ENCODE data around the gene CD200R1L.

The CD200R1L gene

GRCh38 chr3:112770032-112770626 lies 76.5 kb downstream of the CD200R1L start:
- ChIA-PET CTCF (interaction anchor here (0.6 kb wide), 1 partner anchor 12 kb away, joined by 5 read pairs; no protein-coding TSS in a partner anchor), POLR2A (no interaction called here)
- H3K27ac ChIP-seq (ENCODE audit: extremely low read depth, low read depth, low read length), result no peak overlapping the region

GRCh38 chr3:112769286-112769978 lies 77.2 kb downstream of the CD200R1L start:
- H3K4me3 ChIP-seq (ENCODE audit: low read depth, low read length), result no peak overlapping the region
- H3K27ac ChIP-seq (ENCODE audit: extremely low read depth, low read depth, low read length), result no peak overlapping the region
- POLR2A ChIA-PET, result no interaction called here
- H3K36me3 ChIP-seq (ENCODE audit: control insufficient read depth in 2 of 2, insufficient read depth in 1 of 2, low read length in 2 of 2), result no peaks in the 10 kb centered on the region
- TF ChIP-seq REPIN1 (tag by site-specific recombination; IDR thresholded peaks at IDR 0.05; ENCODE audit: low read depth) (no peak), ZNF350 (tag by site-specific recombination; IDR thresholded peaks at IDR 0.05) (no peak), ZNF138 (tag by site-specific recombination; IDR thresholded peaks at IDR 0.05; ENCODE audit: borderline replicate concordance) (no peak), GFI1B (tag by site-specific recombination; IDR thresholded peaks at IDR 0.05) (no peak), ZNF555 (tag by site-specific recombination; conservative IDR thresholded peaks at IDR 0.05) (no peak), TSHZ1 (tag by site-specific recombination; IDR thresholded peaks at IDR 0.05; ENCODE audit: borderline replicate concordance) (no peak), ZNF747 (tag by site-specific recombination; IDR thresholded peaks at IDR 0.05) (no peak), ZNF175 (tag by site-specific recombination; IDR thresholded peaks at IDR 0.05) (no peak), ZNF214 (tag by site-specific recombination; IDR thresholded peaks at IDR 0.05; ENCODE audit: borderline replicate concordance) (no peak), ZSCAN16 (tag by site-specific recombination; IDR thresholded peaks at IDR 0.05) (no peak), ZNF837 (tag by site-specific recombination; IDR thresholded peaks at IDR 0.05) (no peak), ZNF433 (tag by site-specific recombination; IDR thresholded peaks at IDR 0.05; ENCODE audit: low read depth) (no peak), ZNF169 (tag by site-specific recombination; IDR thresholded peaks at IDR 0.05) (no peak), ZNF157 (tag by site-specific recombination; IDR thresholded peaks at IDR 0.05) (no peak), ZNF585B (tag by site-specific recombination; IDR thresholded peaks at IDR 0.05) (no peak), EGR2 (tag by site-specific recombination; IDR thresholded peaks at IDR 0.05; ENCODE audit: low read depth) (no peak), ZNF302 (tag by site-specific recombination; IDR thresholded peaks at IDR 0.05; ENCODE audit: low read depth) (no peak)
- TF ChIP-seq, protein P1, sequence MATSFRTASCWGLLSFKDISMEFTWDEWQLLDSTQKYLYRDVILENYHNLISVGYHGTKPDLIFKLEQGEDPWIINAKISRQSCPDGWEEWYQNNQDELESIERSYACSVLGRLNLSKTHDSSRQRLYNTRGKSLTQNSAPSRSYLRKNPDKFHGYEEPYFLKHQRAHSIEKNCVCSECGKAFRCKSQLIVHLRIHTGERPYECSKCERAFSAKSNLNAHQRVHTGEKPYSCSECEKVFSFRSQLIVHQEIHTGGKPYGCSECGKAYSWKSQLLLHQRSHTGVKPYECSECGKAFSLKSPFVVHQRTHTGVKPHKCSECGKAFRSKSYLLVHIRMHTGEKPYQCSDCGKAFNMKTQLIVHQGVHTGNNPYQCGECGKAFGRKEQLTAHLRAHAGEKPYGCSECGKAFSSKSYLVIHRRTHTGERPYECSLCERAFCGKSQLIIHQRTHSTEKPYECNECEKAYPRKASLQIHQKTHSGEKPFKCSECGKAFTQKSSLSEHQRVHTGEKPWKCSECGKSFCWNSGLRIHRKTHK (tag by site-specific recombination; IDR thresholded peaks at IDR 0.05), result no peak
- TF ChIP-seq, protein P2, sequence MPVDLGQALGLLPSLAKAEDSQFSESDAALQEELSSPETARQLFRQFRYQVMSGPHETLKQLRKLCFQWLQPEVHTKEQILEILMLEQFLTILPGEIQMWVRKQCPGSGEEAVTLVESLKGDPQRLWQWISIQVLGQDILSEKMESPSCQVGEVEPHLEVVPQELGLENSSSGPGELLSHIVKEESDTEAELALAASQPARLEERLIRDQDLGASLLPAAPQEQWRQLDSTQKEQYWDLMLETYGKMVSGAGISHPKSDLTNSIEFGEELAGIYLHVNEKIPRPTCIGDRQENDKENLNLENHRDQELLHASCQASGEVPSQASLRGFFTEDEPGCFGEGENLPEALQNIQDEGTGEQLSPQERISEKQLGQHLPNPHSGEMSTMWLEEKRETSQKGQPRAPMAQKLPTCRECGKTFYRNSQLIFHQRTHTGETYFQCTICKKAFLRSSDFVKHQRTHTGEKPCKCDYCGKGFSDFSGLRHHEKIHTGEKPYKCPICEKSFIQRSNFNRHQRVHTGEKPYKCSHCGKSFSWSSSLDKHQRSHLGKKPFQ (tag by site-specific recombination; IDR thresholded peaks at IDR 0.05), result no peak
- no peaks in the 10 kb centered on the region; the same call in 1 of the 2 replicates for H3K4me1 ChIP-seq (ENCODE audit: control insufficient read depth, insufficient read depth, low read length)
- CTCF ChIA-PET, result interaction anchor here (0.6 kb wide), 1 partner anchor 12 kb away, joined by 5 read pairs; no protein-coding TSS in a partner anchor
- no peaks in the 10 kb centered on the region for H3K9me3 ChIP-seq (ENCODE audit: control insufficient read depth, insufficient read depth, low read depth, low read length)

More at GRCh38 chr3:112770032-112770626, 76.5 kb downstream of the CD200R1L start:
- no peaks in the 10 kb centered on the region for H3K9me3 ChIP-seq (ENCODE audit: control insufficient read depth, insufficient read depth, low read depth, low read length)
- no peaks in the 10 kb centered on the region; the same call in 1 of the 2 replicates for H3K4me1 ChIP-seq (ENCODE audit: control insufficient read depth, insufficient read depth, low read length)
- H3K4me3 ChIP-seq (ENCODE audit: low read depth, low read length), result no peak overlapping the region
- no peaks in the 10 kb centered on the region for H3K36me3 ChIP-seq (ENCODE audit: control insufficient read depth in 2 of 2, insufficient read depth in 1 of 2, low read length in 2 of 2)
- TF ChIP-seq, protein P3, sequence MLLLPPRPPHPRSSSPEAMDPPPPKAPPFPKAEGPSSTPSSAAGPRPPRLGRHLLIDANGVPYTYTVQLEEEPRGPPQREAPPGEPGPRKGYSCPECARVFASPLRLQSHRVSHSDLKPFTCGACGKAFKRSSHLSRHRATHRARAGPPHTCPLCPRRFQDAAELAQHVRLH (tag by site-specific recombination; IDR thresholded peaks at IDR 0.05), result no peak
- TF ChIP-seq KLF17 (tag by site-specific recombination; IDR thresholded peaks at IDR 0.05) (no peak), ZNF548 (tag by site-specific recombination; IDR thresholded peaks at IDR 0.05) (no peak), SCRT2 (tag by site-specific recombination; IDR thresholded peaks at IDR 0.05) (peak; percentile 25; the same call in 1 of the 2 replicates), SALL2 (tag by site-specific recombination; IDR thresholded peaks at IDR 0.05; ENCODE audit: borderline replicate concordance) (no peak), GLIS2 (tag by site-specific recombination; IDR thresholded peaks at IDR 0.05) (no peak)
- TF ChIP-seq, protein P4, sequence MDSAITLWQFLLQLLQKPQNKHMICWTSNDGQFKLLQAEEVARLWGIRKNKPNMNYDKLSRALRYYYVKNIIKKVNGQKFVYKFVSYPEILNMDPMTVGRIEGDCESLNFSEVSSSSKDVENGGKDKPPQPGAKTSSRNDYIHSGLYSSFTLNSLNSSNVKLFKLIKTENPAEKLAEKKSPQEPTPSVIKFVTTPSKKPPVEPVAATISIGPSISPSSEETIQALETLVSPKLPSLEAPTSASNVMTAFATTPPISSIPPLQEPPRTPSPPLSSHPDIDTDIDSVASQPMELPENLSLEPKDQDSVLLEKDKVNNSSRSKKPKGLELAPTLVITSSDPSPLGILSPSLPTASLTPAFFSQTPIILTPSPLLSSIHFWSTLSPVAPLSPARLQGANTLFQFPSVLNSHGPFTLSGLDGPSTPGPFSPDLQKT (IDR thresholded peaks at IDR 0.05; ENCODE audit: borderline replicate concordance, low read depth, low read length), result no peak
